Naive thymus-derived CD4-positive, alpha-beta T cell (primary cell): ENCODE data around the gene KMT5B. TPM values are rescaled to one million over a fixed set of nuclear protein-coding genes. Genes with fewer than 3 reads are reported as not detected.

Source experiments
- ATAC-seq: fragments of 150-1000 bp; cut with Tn5 transposase; 2 replicates; pipeline ENCODE4 v1.10.0; 2021; ENCODE audit warnings: mild to moderate bottlenecking, moderate library complexity
- CTCF ChIA-PET: fragments of 350-600 bp; sonication (Branson Sonifier 250); formaldehyde crosslinking; loops from one replicate; lab custom pipeline; 2021; ENCODE audit warnings: antibody characterized with exemption; lab: Charles Lee
- POLR2A ChIA-PET: fragments of 350-600 bp; sonication (Branson Sonifier 250); formaldehyde crosslinking; loops from one replicate; lab custom pipeline; 2021; ENCODE audit warnings: antibody characterized with exemption, inconsistent platforms; lab: Charles Lee
- DNase-seq, 9 donors: peaks; one replicate each; pipeline versions ENCODE4 v3.0.0 to v3.0.0-alpha.2; 2020 to 2022; ENCODE audit warnings: mixed read lengths in 1 of 9
- H3K27ac ChIP-seq: one replicate; pipeline ENCODE4 v1.7.0; 2013; ENCODE audit warnings: mild to moderate bottlenecking, low read depth, low read length, moderate library complexity
- H3K27me3 ChIP-seq, 2 donors: one replicate each; pipeline ENCODE4 v1.7.0; 2013; ENCODE audit warnings: low read length in 2 of 2, mild to moderate bottlenecking in 2 of 2, moderate library complexity in 2 of 2; ENCODE audit not compliant: control insufficient read depth in 2 of 2, insufficient read depth in 2 of 2
- H3K36me3 ChIP-seq, 3 experiments: 1 replicate in 2 of 3; 2 replicates in 1 of 3; pipeline ENCODE4 v1.7.0; 2013; ENCODE audit warnings: low read length in 3 of 3, mild to moderate bottlenecking in 3 of 3, moderate library complexity in 1 of 3; ENCODE audit not compliant: insufficient read depth in 3 of 3, control insufficient read depth in 2 of 3
- H3K4me1 ChIP-seq, 2 donors: one replicate each; pipeline ENCODE4 v1.7.0; 2013; ENCODE audit warnings: low read length in 2 of 2, mild to moderate bottlenecking in 2 of 2, moderate library complexity in 1 of 2; ENCODE audit not compliant: control insufficient read depth in 2 of 2, insufficient read depth in 2 of 2
- H3K4me3 ChIP-seq: 2 replicates; pipeline ENCODE4 v1.7.0; 2013; ENCODE audit warnings: mild to moderate bottlenecking, low read length
- H3K9me3 ChIP-seq, 3 experiments: 1 replicate in 2 of 3; 2 replicates in 1 of 3; pipeline ENCODE4 v1.7.0; 2013; ENCODE audit warnings: low read length in 3 of 3; ENCODE audit not compliant: control insufficient read depth in 2 of 3
- H3K27ac Mint-ChIP-seq, 9 donors: one replicate each; pipeline ENCODE4 v1.8.0; 2020 to 2022; ENCODE audit warnings: mixed read lengths in 9 of 9, mild to moderate bottlenecking in 8 of 9, moderate library complexity in 5 of 9, inconsistent platforms in 2 of 9
- H3K27me3 Mint-ChIP-seq, 5 donors: one replicate each; pipeline ENCODE4 v1.8.0; 2021 to 2022; ENCODE audit warnings: mixed read lengths in 5 of 5, mild to moderate bottlenecking in 1 of 5
- H3K36me3 Mint-ChIP-seq, 5 donors: one replicate each; pipeline ENCODE4 v1.8.0; 2020 to 2022; ENCODE audit warnings: mixed read lengths in 5 of 5, mild to moderate bottlenecking in 3 of 5, inconsistent platforms in 1 of 5
- H3K4me1 Mint-ChIP-seq, 7 donors: one replicate each; pipeline ENCODE4 v1.8.0; 2020 to 2022; ENCODE audit warnings: mixed read lengths in 7 of 7, mild to moderate bottlenecking in 3 of 7, inconsistent platforms in 1 of 7
- H3K4me3 Mint-ChIP-seq, 10 donors: one replicate each; pipeline ENCODE4 v1.8.0; 2020 to 2022; ENCODE audit warnings: mild to moderate bottlenecking in 10 of 10, mixed read lengths in 10 of 10, moderate library complexity in 6 of 10, inconsistent platforms in 2 of 10
- H3K9me3 Mint-ChIP-seq, 11 donors: one replicate each; pipeline ENCODE4 v1.8.0; 2020 to 2022; ENCODE audit warnings: mixed read lengths in 11 of 11, mild to moderate bottlenecking in 4 of 11, inconsistent platforms in 1 of 11, moderate library complexity in 1 of 11
- intact Hi-C, 2 donors: fragments of 100-400 bp; cut with micrococcal nuclease; formaldehyde crosslinking; loops; one replicate each; pipeline ENCODE4 v1.15.1; 2023
- polyA plus RNA-seq, 2 donors: library from polyadenylated mRNA; unstranded; fragments of 300-500 nt; fragmentation: Illumina TruSeq; gene quantifications; one replicate each; pipeline ENCODE4 v1.2.3, GENCODE V29; 2021
- total RNA-seq, 6 experiments: library from RNA in 5 of 6; stranded (reverse) in 5 of 6; gene quantifications; 1 replicate in 5 of 6; 2 replicates in 1 of 6; pipeline ENCODE4 v1.2.3 and lab custom pipeline; 2021 to 2026

Gene KMT5B
- total and polyA plus RNA-seq, 7 experiments from 2014 or later: 32.7 to 68.2 (median 43.8) TPM

DNA sequence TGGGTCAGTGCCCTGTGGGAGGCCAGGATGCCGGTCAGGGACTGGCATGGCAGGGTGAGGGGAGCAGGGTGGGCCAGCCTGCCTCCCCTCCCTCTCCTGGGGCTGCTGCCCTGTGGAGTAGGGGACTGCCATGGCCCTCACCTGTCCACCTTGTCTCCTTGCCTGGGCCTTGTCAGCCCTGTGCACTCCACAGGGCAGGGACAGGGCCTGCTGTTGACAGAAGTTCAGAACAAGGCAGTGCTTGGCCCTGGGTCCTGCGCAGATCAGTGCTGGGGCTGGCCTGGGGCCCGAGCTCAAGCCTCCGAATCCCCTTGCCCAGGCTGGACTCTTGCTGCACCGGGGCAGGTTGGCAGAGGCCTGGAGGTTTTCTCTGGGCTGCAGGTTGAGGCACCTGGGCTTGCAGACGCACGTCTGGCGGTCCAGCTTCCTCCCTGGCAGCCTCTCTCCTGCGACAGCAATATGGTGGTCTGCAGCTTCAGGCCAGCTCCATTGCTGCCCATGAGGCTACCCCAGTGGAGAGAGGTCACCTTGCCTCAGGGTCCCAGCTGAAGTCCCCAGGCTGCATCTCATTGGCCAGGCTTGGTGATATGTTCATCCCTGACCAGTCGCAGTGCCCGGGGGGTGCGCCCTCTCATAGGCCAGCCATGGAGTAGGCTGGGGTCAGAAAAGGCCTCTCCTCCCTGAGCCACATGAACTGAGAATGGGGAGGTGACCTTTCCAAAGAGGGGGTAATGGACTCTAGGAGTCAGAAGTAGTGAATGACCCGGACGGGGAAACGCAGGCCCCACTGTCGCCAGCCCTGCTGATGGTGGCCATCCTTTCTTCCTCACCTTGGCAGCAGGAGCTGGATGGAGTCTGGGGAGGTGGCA lies 70.4 kb downstream of the KMT5B start:
- H3K27ac ChIP-seq: no peak overlapping the region
- intact Hi-C loops: no loop called here
- no peak overlapping the region for H3K4me3 ChIP-seq
- Mint-ChIP-seq H3K27me3 (peaks cover 0 to 5% (median 0%) of the 10 kb centered on the region in 5 donors), H3K27ac (peak overlapping the region in 1 of 9 donors; percentile 60), H3K4me1 (peaks cover 4 to 19% (median 10%) of the 10 kb centered on the region in 7 donors), H3K9me3 (no peaks in the 10 kb centered on the region), H3K4me3 (peak overlapping the region in 7 of 10 donors; percentile 51 to 77 (median 74)), H3K36me3 (no peaks in the 10 kb centered on the region)
- no peaks in the 10 kb centered on the region for H3K27me3 ChIP-seq
- H3K36me3 ChIP-seq: no peaks in the 10 kb centered on the region
- ATAC-seq (no peak), DNase-seq (no peak)
- ChIA-PET CTCF (no interaction called here), POLR2A (interaction anchor here (1.4 kb wide), 1 partner anchor 9 kb away, joined by 3 read pairs; no protein-coding TSS in a partner anchor)
- no peaks in the 10 kb centered on the region for H3K9me3 ChIP-seq
- H3K4me1 ChIP-seq: peaks cover 5 to 12% of the 10 kb centered on the region in 2 donors

DNA sequence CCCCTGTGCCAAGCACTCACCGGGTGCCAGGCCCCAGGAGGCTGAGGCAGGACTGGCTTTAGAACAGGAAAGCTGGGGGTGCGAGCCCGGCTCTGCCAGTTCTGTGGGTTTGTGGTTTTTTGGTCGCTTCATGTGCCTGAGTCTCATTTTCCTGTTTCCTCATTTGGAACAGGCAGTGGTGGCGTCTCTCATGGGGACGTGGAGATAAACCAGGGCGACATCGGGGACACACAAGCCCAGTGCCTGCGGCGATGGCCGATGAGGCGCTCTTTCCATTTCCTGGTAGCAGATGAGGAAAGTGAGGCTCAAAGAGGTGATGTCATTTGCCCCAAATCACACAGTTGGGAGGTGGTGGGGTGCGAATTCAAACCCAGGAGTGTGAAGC lies 71.1 kb downstream of the KMT5B start:
- intact Hi-C loops: no loop called here
- H3K4me3 ChIP-seq: no peak overlapping the region
- H3K4me1 ChIP-seq: peaks cover 5 to 12% of the 10 kb centered on the region in 2 donors
- no peaks in the 10 kb centered on the region for H3K36me3 ChIP-seq
- DNase-seq (peak in 7 of 9 donors; percentile 10 to 53 (median 14)), ATAC-seq (peak; percentile 64)
- no peaks in the 10 kb centered on the region for H3K9me3 Mint-ChIP-seq
- ChIA-PET POLR2A (interaction anchor here (1.4 kb wide), 1 partner anchor 10 kb away, joined by 3 read pairs; no protein-coding TSS in a partner anchor), CTCF (no interaction called here)
- H3K9me3 ChIP-seq: no peaks in the 10 kb centered on the region
- H3K27ac ChIP-seq: no peak overlapping the region
- H3K4me3 Mint-ChIP-seq: peak overlapping the region in 9 of 10 donors; percentile 51 to 77 (median 73)
- peaks cover 4 to 19% (median 10%) of the 10 kb centered on the region in 7 donors for H3K4me1 Mint-ChIP-seq
- no peaks in the 10 kb centered on the region for H3K27me3 ChIP-seq
- peak overlapping the region in 6 of 9 donors; percentile 29 to 89 (median 53) for H3K27ac Mint-ChIP-seq
- peaks cover 0 to 5% (median 0%) of the 10 kb centered on the region in 5 donors for H3K27me3 Mint-ChIP-seq
- no peaks in the 10 kb centered on the region for H3K36me3 Mint-ChIP-seq

DNA sequence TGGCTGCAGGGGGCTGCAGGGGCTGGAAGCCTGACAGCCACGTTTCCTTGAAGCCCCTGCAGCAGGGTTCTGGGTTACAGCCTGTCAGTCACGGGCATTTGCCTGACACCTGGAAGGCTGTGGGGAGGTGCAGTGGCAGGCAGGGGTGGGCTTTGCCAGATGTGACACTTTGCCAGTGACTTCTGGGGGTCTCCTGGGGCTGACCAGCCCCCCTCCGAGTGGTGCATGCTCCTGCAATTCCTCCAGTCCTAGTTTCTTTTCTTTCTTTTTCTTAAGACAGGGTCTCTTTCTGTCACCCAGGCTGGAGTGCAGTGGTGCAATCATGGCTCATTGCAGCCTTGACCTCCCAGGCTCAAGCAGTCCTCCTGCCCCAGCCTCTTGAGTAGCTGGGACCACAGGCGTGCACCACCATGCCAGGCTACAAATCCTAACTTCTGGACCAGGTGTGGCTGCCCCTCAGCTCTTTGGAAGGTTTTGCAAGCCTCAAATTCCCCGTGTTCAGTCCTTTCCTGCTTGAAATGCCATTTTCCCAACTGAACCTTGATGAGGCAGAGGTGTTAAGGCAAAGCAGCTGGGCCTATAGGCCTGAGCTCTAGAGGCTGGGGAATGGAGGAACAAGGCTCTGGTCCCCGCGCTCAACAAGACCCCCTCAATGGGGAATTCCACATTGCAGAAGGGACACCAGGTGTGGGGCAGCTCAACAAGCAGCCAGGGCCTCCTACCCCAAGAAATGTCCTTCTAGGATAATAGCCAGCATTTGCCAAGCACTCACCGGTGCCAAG lies 71.7 kb downstream of the KMT5B start:
- Mint-ChIP-seq H3K9me3 (no peaks in the 10 kb centered on the region), H3K36me3 (no peaks in the 10 kb centered on the region), H3K4me1 (peaks cover 4 to 19% (median 10%) of the 10 kb centered on the region in 7 donors), H3K27me3 (peaks cover 0 to 5% (median 0%) of the 10 kb centered on the region in 5 donors), H3K27ac (peak overlapping the region in 2 of 9 donors; percentile 60 to 89), H3K4me3 (peak overlapping the region in 4 of 10 donors; percentile 73 to 77 (median 74))
- no peak overlapping the region for H3K4me3 ChIP-seq
- DNase-seq (no peak), ATAC-seq (no peak)
- no peak overlapping the region for H3K27ac ChIP-seq
- H3K36me3 ChIP-seq: no peaks in the 10 kb centered on the region
- no peaks in the 10 kb centered on the region for H3K27me3 ChIP-seq
- intact Hi-C loops: no loop called here
- CTCF ChIA-PET: no interaction called here
- POLR2A ChIA-PET: interaction anchor here (1.4 kb wide), 1 partner anchor 11 kb away, joined by 3 read pairs; no protein-coding TSS in a partner anchor
- peaks cover 5 to 12% of the 10 kb centered on the region in 2 donors for H3K4me1 ChIP-seq
- H3K9me3 ChIP-seq: no peaks in the 10 kb centered on the region

DNA sequence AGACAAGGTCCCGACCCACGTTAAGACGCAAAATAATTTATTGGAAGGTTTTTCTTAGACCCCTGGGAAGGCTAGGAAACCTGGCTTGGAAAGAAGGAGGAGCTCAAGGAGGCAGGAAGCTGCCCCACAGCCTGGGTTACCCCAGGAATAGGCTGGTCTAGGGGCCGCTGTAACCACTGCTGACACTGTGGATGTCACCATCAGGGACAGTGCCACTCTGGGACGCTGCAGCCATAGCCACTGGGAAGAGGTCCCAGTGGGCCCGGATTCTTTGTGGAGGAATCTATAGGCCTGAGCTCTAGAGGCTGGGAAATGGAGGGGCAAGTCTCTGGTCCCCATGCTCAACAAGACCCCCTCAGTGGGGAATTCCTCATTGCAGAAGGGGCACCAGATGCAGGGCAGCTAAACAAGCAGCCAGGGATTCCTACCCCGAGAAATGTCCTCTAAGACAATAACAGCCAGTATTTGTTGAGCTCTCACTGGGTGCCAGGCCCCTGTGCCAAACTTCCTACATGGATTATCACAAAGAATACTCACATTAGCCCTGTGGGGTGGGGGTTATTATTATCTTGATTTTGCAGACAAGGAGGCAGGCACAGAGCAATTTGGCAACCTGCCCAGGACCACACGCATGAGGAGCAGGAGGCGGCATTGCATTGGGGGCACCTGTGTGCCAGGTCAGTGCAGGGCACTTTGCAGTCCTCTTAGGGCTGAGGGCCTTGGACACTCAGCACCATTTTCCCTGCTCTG lies 72.4 kb downstream of the KMT5B start:
- CTCF ChIA-PET: no interaction called here
- H3K9me3 ChIP-seq: no peaks in the 10 kb centered on the region
- H3K36me3 ChIP-seq: no peaks in the 10 kb centered on the region
- no peak overlapping the region for H3K27ac Mint-ChIP-seq
- H3K4me1 ChIP-seq: peaks cover 5 to 12% of the 10 kb centered on the region in 2 donors
- no peaks in the 10 kb centered on the region for H3K27me3 ChIP-seq
- peak overlapping the region in 2 of 10 donors; percentile 37 to 69 for H3K4me3 Mint-ChIP-seq
- no peak overlapping the region for H3K27ac ChIP-seq
- H3K4me3 ChIP-seq: no peak overlapping the region
- no peak for DNase-seq
- peaks cover 0 to 5% (median 0%) of the 10 kb centered on the region in 5 donors for H3K27me3 Mint-ChIP-seq
- intact Hi-C loops: no loop called here
- peaks cover 4 to 16% (median 10%) of the 10 kb centered on the region in 7 donors for H3K4me1 Mint-ChIP-seq
- H3K36me3 Mint-ChIP-seq: no peaks in the 10 kb centered on the region
- H3K9me3 Mint-ChIP-seq: no peaks in the 10 kb centered on the region
- no peak for ATAC-seq
- POLR2A ChIA-PET: no interaction called here

DNA sequence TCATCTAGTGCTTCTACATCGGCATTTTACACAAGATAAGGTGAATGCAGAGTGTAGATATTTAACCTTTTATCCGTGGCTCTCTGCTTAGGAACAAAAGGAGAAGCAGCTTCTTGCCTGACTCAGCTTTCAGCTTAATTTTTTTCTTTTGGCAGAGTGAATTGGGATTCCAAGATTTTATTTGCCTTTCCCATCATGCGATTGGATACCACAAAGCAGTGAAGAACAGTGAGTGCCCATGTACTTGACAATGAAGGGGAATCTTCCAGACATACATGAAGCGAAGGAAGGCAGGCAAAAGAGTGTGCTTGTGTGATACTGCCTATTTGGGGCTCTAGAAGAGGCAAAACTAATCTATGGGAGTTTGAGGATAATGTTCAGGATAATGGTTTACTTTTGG lies 74.9 kb downstream of the KMT5B start:
- peaks cover 4 to 20% (median 14%) of the 10 kb centered on the region in 7 donors for H3K4me1 Mint-ChIP-seq
- Histone ChIP-seq H3K27ac (no peak overlapping the region), H3K4me1 (peaks cover 5 to 12% of the 10 kb centered on the region in 2 donors), H3K4me3 (no peak overlapping the region), H3K9me3 (no peaks in the 10 kb centered on the region), H3K27me3 (no peaks in the 10 kb centered on the region), H3K36me3 (no peaks in the 10 kb centered on the region)
- peaks cover 0 to 5% (median 0%) of the 10 kb centered on the region in 5 donors for H3K27me3 Mint-ChIP-seq
- H3K27ac Mint-ChIP-seq: peak overlapping the region in 1 of 9 donors; percentile 21
- peaks cover 0 to 7% (median 0%) of the 10 kb centered on the region in 5 donors for H3K36me3 Mint-ChIP-seq
- intact Hi-C loops: no loop called here
- POLR2A ChIA-PET: no interaction called here
- no peak for ATAC-seq
- CTCF ChIA-PET: interaction anchor here (1.1 kb wide), 1 partner anchor 19 kb away, joined by 3 read pairs; no protein-coding TSS in a partner anchor
- no peak for DNase-seq
- peaks cover 0 to 12% (median 1%) of the 10 kb centered on the region in 11 donors for H3K9me3 Mint-ChIP-seq
- no peak overlapping the region for H3K4me3 Mint-ChIP-seq

DNA sequence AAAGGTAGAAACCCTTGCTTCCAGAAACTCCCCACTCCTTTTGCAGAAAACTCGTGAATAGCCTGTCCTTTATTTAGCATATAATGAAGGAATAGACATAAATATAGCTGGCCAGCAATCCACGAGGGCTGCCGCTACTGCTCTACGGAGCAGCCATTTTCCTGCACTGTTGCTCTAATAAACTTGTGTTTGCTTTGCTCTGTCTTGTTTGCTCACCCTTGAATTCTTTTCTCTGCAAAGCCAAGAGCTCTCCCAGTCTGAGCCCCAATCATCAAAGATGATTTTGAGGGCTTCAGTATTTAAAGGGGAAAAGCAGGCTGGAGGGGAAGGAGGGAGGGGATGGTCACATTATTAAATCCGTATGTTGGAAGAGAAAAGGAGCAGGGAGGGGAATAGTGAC lies 75.3 kb downstream of the KMT5B start:
- H3K27ac ChIP-seq: no peak overlapping the region

More for the DNA sequence above, 75.3 kb downstream of the KMT5B start:
- Mint-ChIP-seq H3K27ac (peak overlapping the region in 1 of 9 donors; percentile 21), H3K27me3 (peaks cover 0 to 5% (median 0%) of the 10 kb centered on the region in 5 donors), H3K36me3 (peaks cover 0 to 7% (median 0%) of the 10 kb centered on the region in 5 donors), H3K4me3 (no peak overlapping the region), H3K4me1 (peaks cover 4 to 20% (median 14%) of the 10 kb centered on the region in 7 donors), H3K9me3 (peaks cover 0 to 14% (median 2%) of the 10 kb centered on the region in 11 donors)
- DNase-seq: no peak
- H3K27me3 ChIP-seq: no peaks in the 10 kb centered on the region
- intact Hi-C loops: no loop called here
- POLR2A ChIA-PET: no interaction called here
- CTCF ChIA-PET: interaction anchor here (1.1 kb wide), 1 partner anchor 19 kb away, joined by 3 read pairs; no protein-coding TSS in a partner anchor
- no peaks in the 10 kb centered on the region for H3K36me3 ChIP-seq
- H3K4me3 ChIP-seq: no peak overlapping the region
- ATAC-seq: no peak
- peaks cover 5 to 12% of the 10 kb centered on the region in 2 donors for H3K4me1 ChIP-seq
- H3K9me3 ChIP-seq: no peaks in the 10 kb centered on the region
